Adipocyte (in vitro differentiated cells): ENCODE data around the gene BRD3.

Experiments used
- DNase-seq: peaks from one replicate; pipeline ENCODE4 v3.0.0-alpha.2; 2015; ENCODE audit warnings: low read depth
- H3K27me3 ChIP-seq: replicated peaks from 2 replicates; pipeline ENCODE4 v1.7.0; 2013; ENCODE audit warnings: mild to moderate bottlenecking, low read length, moderate library complexity; ENCODE audit not compliant: control insufficient read depth, insufficient read depth
- H3K36me3 ChIP-seq: 2 replicates; pipeline ENCODE4 v1.7.0; 2013; ENCODE audit warnings: low read length, mild to moderate bottlenecking, moderate library complexity; ENCODE audit not compliant: control insufficient read depth, insufficient read depth, severe bottlenecking
- H3K4me1 ChIP-seq: 2 replicates; pipeline ENCODE4 v1.7.0; 2013; ENCODE audit warnings: mild to moderate bottlenecking, low read length, moderate library complexity; ENCODE audit not compliant: control insufficient read depth, insufficient read depth
- H3K4me3 ChIP-seq: 2 replicates; pipeline ENCODE4 v1.7.0; 2013; ENCODE audit warnings: mild to moderate bottlenecking, low read length, moderate library complexity
- H3K9ac ChIP-seq: 2 replicates; pipeline ENCODE4 v1.7.0; 2013; ENCODE audit warnings: mild to moderate bottlenecking, low read length, moderate library complexity
- H3K9me3 ChIP-seq: 2 replicates; pipeline ENCODE4 v1.7.0; 2013; ENCODE audit warnings: mild to moderate bottlenecking, low read length, moderate library complexity; ENCODE audit not compliant: control insufficient read depth

BRD3 gene

GRCh38 chr9:134041649-134041962 lies 26.2 kb downstream of the BRD3 start:
- Histone ChIP-seq H3K9ac (no peak overlapping the region), H3K4me3 (no peak overlapping the region), H3K36me3 (peaks cover 37% of the 10 kb centered on the region), H3K27me3 (no peaks in the 10 kb centered on the region), H3K4me1 (peaks cover 20% of the 10 kb centered on the region), H3K9me3 (no peaks in the 10 kb centered on the region)
- DNase-seq, result no peak

GRCh38 chr9:134040781-134041648 lies 26.8 kb downstream of the BRD3 start:
- DNase-seq, result no peak
- Histone ChIP-seq H3K9ac (peak overlapping the region; percentile 38), H3K27me3 (no peaks in the 10 kb centered on the region), H3K4me3 (no peak overlapping the region), H3K36me3 (peaks cover 40% of the 10 kb centered on the region), H3K4me1 (peaks cover 20% of the 10 kb centered on the region), H3K9me3 (no peaks in the 10 kb centered on the region)

GRCh38 chr9:134040176-134040565 lies 27.7 kb downstream of the BRD3 start:
- H3K27me3 ChIP-seq, result no peaks in the 10 kb centered on the region
- no peak for DNase-seq

GRCh38 chr9:134039386-134040175 lies 28.2 kb downstream of the BRD3 start:
- H3K36me3 ChIP-seq, result peaks cover 41% of the 10 kb centered on the region
- H3K4me1 ChIP-seq, result peaks cover 20% of the 10 kb centered on the region
- no peak for DNase-seq
- H3K9ac ChIP-seq, result no peak overlapping the region
- H3K4me3 ChIP-seq, result no peak overlapping the region
- H3K27me3 ChIP-seq, result no peaks in the 10 kb centered on the region
- no peaks in the 10 kb centered on the region for H3K9me3 ChIP-seq

More at GRCh38 chr9:134040176-134040565, 27.7 kb downstream of the BRD3 start:
- peaks cover 40% of the 10 kb centered on the region for H3K36me3 ChIP-seq
- H3K4me1 ChIP-seq, result peaks cover 20% of the 10 kb centered on the region
- H3K4me3 ChIP-seq, result no peak overlapping the region
- H3K9ac ChIP-seq, result no peak overlapping the region
- no peaks in the 10 kb centered on the region for H3K9me3 ChIP-seq

- H3K27me3 ChIP-seq, result no peaks in the 10 kb centered on the region
- peaks cover 20% of the 10 kb centered on the region for H3K4me1 ChIP-seq
- DNase-seq, result no peak
- H3K4me3 ChIP-seq, result no peak overlapping the region
- no peak overlapping the region for H3K9ac ChIP-seq
- peaks cover 52% of the 10 kb centered on the region for H3K36me3 ChIP-seq
- H3K9me3 ChIP-seq, result no peaks in the 10 kb centered on the region
Measured at GRCh38 chr9:134037641-134038040, 30.2 kb downstream of the BRD3 start.

- no peak overlapping the region for H3K9ac ChIP-seq
- DNase-seq, result no peak
- peaks cover 61% of the 10 kb centered on the region for H3K36me3 ChIP-seq
- no peak overlapping the region for H3K4me3 ChIP-seq
- no peaks in the 10 kb centered on the region for H3K27me3 ChIP-seq
- H3K4me1 ChIP-seq, result peaks cover 13% of the 10 kb centered on the region
- H3K9me3 ChIP-seq, result no peaks in the 10 kb centered on the region
Measured at GRCh38 chr9:134036130-134036529, 31.7 kb downstream of the BRD3 start.

- no peaks in the 10 kb centered on the region for H3K9me3 ChIP-seq
- peaks cover 6% of the 10 kb centered on the region for H3K4me1 ChIP-seq
- no peaks in the 10 kb centered on the region for H3K27me3 ChIP-seq
- H3K36me3 ChIP-seq, result peaks cover 68% of the 10 kb centered on the region
- no peak overlapping the region for H3K4me3 ChIP-seq
- no peak overlapping the region for H3K9ac ChIP-seq
- no peak for DNase-seq
Measured at GRCh38 chr9:134035041-134036039, 32.5 kb downstream of the BRD3 start.

- Histone ChIP-seq H3K4me3 (no peak overlapping the region), H3K9ac (no peak overlapping the region), H3K4me1 (peaks cover 4% of the 10 kb centered on the region), H3K9me3 (no peaks in the 10 kb centered on the region), H3K27me3 (no peaks in the 10 kb centered on the region), H3K36me3 (peaks cover 64% of the 10 kb centered on the region)
- DNase-seq, result no peak
Measured at GRCh38 chr9:134034215-134035040, 33.4 kb downstream of the BRD3 start.

- no peak overlapping the region for H3K9ac ChIP-seq
- no peak for DNase-seq
- peaks cover 3% of the 10 kb centered on the region for H3K4me1 ChIP-seq
- no peaks in the 10 kb centered on the region for H3K9me3 ChIP-seq
- H3K36me3 ChIP-seq, result peaks cover 60% of the 10 kb centered on the region
- H3K4me3 ChIP-seq, result no peak overlapping the region
- H3K27me3 ChIP-seq, result no peaks in the 10 kb centered on the region
Measured at GRCh38 chr9:134033516-134034214, 34.2 kb downstream of the BRD3 start.
